ENCODE results near the gene IGF1.

GRCh38 chr12:102438827-102439210 is 41.5 kb downstream of the IGF1 start:
- TF ChIP-seq POLR2AphosphoS5 (IDR thresholded peaks at IDR 0.05; ENCODE audit: borderline replicate concordance, low read depth, low read length) (no peak), EZH2 (IDR thresholded peaks at IDR 0.05) (no peak), FOXP2 (optimal IDR thresholded peaks at IDR 0.05; ENCODE audit: control extremely low read depth, extremely low read length, insufficient read depth) (no peak)
